ENCODE data around the gene SLX9.

GRCh38 chr21:45014747-45015468, 75.1 kb downstream of the SLX9 start:
- TF ChIP-seq CTCF (optimal IDR thresholded peaks at IDR 0.05 in 1 of 3, IDR thresholded peaks at IDR 0.05 in 1 of 3, conservative IDR thresholded peaks at IDR 0.05 in 1 of 3; ENCODE audit: extremely low read depth in 1 of 3, insufficient read depth in 2 of 3, low read length in 3 of 3) (no peak), EZH2 (IDR thresholded peaks at IDR 0.05; ENCODE audit: low read length) (no peak)

Data from keratinocyte (primary cell).